ENCODE measurements around the gene GRB10. TPM values are rescaled to one million over a fixed set of nuclear protein-coding genes. Genes with fewer than 3 reads are reported as not detected.

Gene GRB10
- total RNA-seq, 1 donor from 2014 or later, result 54.9 TPM

Other genes starting within 250 kb of the GRB10 start
- gene DDC, start 217.5 kb downstream of the GRB10 start, total RNA-seq, result 48.6 TPM